Neutrophil (primary cell): Measurements from ENCODE around the gene OTUB1.

ENCODE experiments used
- H3K27ac ChIP-seq: fragments of 200-600 bp; sonication (generic); 2 replicates; pipeline ENCODE4 v1.5.1; 2016; ENCODE audit warnings: mild to moderate bottlenecking, moderate library complexity
- H3K27me3 ChIP-seq: fragments of 200-600 bp; sonication (generic); 2 replicates; pipeline ENCODE4 v1.6.0; 2016; ENCODE audit warnings: mild to moderate bottlenecking
- H3K36me3 ChIP-seq: fragments of 200-600 bp; sonication (generic); 2 replicates; pipeline ENCODE4 v1.5.1; 2017
- H3K4me1 ChIP-seq, 2 experiments: fragments of 200-600 bp in 1 of 2; sonication (generic) in 1 of 2; 1 replicate in 1 of 2; 2 replicates in 1 of 2; pipeline versions ENCODE4 v1.5.1 to v1.6.1; 2013 to 2016; ENCODE audit warnings: low read depth in 1 of 2, low read length in 1 of 2, mild to moderate bottlenecking in 1 of 2, moderate library complexity in 1 of 2; ENCODE audit not compliant: control insufficient read depth in 1 of 2, insufficient read depth in 1 of 2
- H3K4me3 ChIP-seq, 2 experiments: fragments of 200-600 bp in 1 of 2; sonication (generic) in 1 of 2; 1 replicate in 1 of 2; 2 replicates in 1 of 2; pipeline ENCODE4 v1.5.1; 2013 to 2016; ENCODE audit warnings: low read depth in 1 of 2, low read length in 1 of 2, mild to moderate bottlenecking in 1 of 2, moderate library complexity in 1 of 2
- H3K9me3 ChIP-seq: fragments of 200-600 bp; sonication (generic); 2 replicates; pipeline ENCODE4 v1.5.1; 2016
- TF ChIP-seq, protein P1 (sequence below): fragments of 200-600 bp; sonication (generic); IDR thresholded peaks from 2 replicates; pipeline ENCODE4 v1.5.1; 2016; ENCODE audit warnings: antibody characterized with exemption

The OTUB1 gene

GRCh38 chr11:64009710-64010109 is 23.5 kb downstream of the OTUB1 start:
- Histone ChIP-seq H3K4me1 (peaks cover 14% of the 10 kb centered on the region in 2 experiments), H3K36me3 (no peaks in the 10 kb centered on the region), H3K9me3 (no peaks in the 10 kb centered on the region), H3K27me3 (peaks cover 60% of the 10 kb centered on the region), H3K27ac (no peak overlapping the region), H3K4me3 (no peak overlapping the region)
- TF ChIP-seq, protein P1, sequence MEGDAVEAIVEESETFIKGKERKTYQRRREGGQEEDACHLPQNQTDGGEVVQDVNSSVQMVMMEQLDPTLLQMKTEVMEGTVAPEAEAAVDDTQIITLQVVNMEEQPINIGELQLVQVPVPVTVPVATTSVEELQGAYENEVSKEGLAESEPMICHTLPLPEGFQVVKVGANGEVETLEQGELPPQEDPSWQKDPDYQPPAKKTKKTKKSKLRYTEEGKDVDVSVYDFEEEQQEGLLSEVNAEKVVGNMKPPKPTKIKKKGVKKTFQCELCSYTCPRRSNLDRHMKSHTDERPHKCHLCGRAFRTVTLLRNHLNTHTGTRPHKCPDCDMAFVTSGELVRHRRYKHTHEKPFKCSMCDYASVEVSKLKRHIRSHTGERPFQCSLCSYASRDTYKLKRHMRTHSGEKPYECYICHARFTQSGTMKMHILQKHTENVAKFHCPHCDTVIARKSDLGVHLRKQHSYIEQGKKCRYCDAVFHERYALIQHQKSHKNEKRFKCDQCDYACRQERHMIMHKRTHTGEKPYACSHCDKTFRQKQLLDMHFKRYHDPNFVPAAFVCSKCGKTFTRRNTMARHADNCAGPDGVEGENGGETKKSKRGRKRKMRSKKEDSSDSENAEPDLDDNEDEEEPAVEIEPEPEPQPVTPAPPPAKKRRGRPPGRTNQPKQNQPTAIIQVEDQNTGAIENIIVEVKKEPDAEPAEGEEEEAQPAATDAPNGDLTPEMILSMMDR: no peak

DNA sequence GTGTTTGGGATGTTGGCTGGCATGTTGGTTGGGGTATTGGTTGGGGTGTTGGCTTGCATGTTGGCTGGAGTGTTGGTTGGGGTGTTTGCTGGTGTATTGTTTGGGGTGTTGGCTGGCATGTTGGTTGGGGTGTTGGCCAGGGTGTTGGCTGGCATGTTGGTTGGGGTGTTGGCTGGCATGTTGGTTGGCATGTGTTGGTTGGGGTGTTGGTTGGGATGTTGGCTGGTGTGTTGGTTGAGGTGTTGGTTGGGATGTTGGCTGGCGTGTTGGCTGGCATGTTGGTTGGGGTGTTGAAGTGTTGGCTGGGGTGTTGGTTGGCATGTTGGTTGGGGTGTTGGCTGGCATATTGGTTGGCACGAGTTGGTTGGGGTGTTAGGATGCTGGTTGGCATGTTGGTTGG is 24.5 kb downstream of the OTUB1 start:
- Histone ChIP-seq H3K9me3 (no peaks in the 10 kb centered on the region), H3K27ac (no peak overlapping the region), H3K4me1 (peaks cover 14% of the 10 kb centered on the region in 2 experiments), H3K27me3 (peaks cover 49% of the 10 kb centered on the region), H3K36me3 (no peaks in the 10 kb centered on the region), H3K4me3 (no peak overlapping the region)
- TF ChIP-seq, protein P1: no peak

DNA sequence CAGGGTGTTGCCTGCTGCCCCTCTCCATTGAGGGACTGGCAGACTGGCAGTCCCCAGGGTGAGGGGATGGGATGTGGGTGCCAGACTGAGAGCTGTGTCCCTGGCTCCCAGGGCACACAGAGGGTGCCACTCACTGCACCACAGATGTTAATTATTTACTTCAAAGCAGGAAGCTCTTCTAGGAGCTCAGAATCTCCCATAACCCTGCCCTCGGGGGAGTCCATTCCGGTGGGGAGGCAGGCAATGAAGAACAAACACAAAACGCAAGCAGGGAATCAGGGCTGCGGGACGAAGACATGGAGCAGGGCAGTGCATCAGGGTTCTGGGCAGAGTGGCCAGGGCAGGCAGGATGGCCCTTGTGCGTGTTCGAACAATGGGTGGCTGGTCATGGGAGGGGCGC is 25.1 kb downstream of the OTUB1 start:
- Histone ChIP-seq H3K4me3 (no peak overlapping the region), H3K9me3 (no peaks in the 10 kb centered on the region), H3K27ac (no peak overlapping the region), H3K36me3 (no peaks in the 10 kb centered on the region), H3K4me1 (peaks cover 14% of the 10 kb centered on the region in 2 experiments), H3K27me3 (peaks cover 43% of the 10 kb centered on the region)
- TF ChIP-seq, protein P1: no peak

DNA sequence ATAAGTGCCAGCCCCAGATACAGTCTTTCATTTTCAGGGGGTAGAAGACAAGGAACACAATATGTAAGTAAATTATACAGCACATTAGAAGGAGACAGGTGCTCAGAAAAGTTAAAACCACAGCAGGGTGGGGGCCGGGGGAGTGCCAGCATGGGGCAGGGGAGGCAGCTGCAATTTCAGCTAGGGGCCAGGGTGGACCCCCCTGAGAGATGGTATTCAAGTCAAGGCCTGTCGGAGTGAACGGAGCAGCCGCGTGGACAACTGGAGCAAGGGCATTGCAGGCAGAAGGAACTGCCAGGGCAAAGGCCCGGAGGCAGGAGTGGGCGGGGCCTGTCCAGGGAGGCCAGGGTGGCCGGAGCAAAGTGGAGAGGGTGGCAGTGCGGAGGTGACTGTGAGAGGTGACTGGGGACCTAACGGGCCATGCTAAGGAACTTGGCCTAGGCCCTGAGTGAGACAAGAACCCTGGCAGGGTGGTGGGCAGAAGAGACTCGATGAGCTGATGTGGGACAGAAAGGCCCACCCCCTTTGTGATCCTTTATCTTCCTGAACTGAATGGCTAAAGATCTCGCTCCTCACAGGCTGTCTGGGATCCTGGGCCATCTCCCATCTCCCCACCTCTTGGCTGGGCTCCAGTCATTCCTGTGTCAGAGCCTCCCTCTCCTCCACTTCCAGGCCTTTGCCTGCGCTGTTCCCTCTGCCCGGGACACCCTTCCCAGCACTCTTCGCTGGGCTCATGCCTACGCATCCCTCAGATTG is 27.1 kb downstream of the OTUB1 start:
- TF ChIP-seq, protein P1: no peak
- H3K4me1 ChIP-seq: no peaks in the 10 kb centered on the region
- peaks cover 24% of the 10 kb centered on the region for H3K27me3 ChIP-seq
- no peaks in the 10 kb centered on the region for H3K36me3 ChIP-seq
- no peak overlapping the region for H3K27ac ChIP-seq
- no peak overlapping the region for H3K4me3 ChIP-seq
- no peaks in the 10 kb centered on the region for H3K9me3 ChIP-seq

DNA sequence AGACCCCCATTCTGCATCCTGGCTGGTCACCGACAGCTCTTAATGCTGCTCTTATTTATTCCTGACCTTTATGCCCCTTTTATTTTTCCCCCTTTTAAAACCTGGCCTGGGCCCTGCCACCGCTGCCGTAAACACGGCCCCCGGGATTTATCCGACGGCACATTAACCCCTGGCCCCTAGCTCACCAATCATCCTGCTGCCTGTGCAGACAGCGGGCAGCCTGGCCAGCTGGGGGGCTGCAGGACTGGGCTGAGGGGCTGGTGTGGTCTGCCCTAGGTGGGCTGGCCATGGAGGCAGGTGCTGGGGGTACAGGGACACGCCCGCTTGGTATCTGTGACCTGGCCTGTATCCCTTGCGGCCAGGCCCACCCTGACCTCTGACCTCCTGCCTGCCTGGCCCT is 28.1 kb downstream of the OTUB1 start:
- TF ChIP-seq, protein P1: no peak
- Histone ChIP-seq H3K27me3 (peaks cover 13% of the 10 kb centered on the region), H3K4me3 (no peak overlapping the region)

More for the DNA sequence above, 28.1 kb downstream of the OTUB1 start:
- H3K9me3 ChIP-seq: no peaks in the 10 kb centered on the region
- no peaks in the 10 kb centered on the region for H3K4me1 ChIP-seq
- H3K36me3 ChIP-seq: no peaks in the 10 kb centered on the region
- H3K27ac ChIP-seq: no peak overlapping the region
